ENCODE measurements around the gene CIZ1. TPM values are rescaled to one million over a fixed set of nuclear protein-coding genes. Genes with fewer than 3 reads are reported as not detected.

Gene CIZ1
- polyA plus RNA-seq, 12 donors = 79.1 to 228 (median 101) TPM; not detected in 1

Other genes starting within 250 kb of the CIZ1 start
- gene EEIG1, start 210.6 kb downstream of the CIZ1 start, polyA plus RNA-seq (ENCODE audit: insufficient read length in 12 of 12) = 10 to 100 TPM in 11 of 12 donors, not detected in 1; 12.7 to 37.2 (median 14.9) TPM
- 10 to 100 TPM in 1 of 12 donors, 1 to 10 TPM in 10, not detected in 1; 6.5 to 21.2 (median 8.0) TPM for gene NAIF1, start 124.3 kb downstream of the CIZ1 start, polyA plus RNA-seq (ENCODE audit: insufficient read length in 12 of 12)
- 10 to 100 TPM in 11 of 12 donors, not detected in 1; 10.8 to 15.3 (median 11.6) TPM for gene SLC25A25, start 123.3 kb downstream of the CIZ1 start, polyA plus RNA-seq (ENCODE audit: insufficient read length in 12 of 12)
- 10 to 100 TPM in 11 of 12 donors, not detected in 1; 24.4 to 37.2 (median 33.4) TPM for gene PTGES2, start 63.8 kb downstream of the CIZ1 start, polyA plus RNA-seq (ENCODE audit: insufficient read length in 12 of 12)
- gene LCN2, start 42.1 kb downstream of the CIZ1 start, polyA plus RNA-seq (ENCODE audit: insufficient read length in 12 of 12) = 1 to 10 TPM in 1 of 12 donors, under 1 TPM in 7, not detected in 4; 0.31 to 6.2 (median 0.70) TPM
- 10 to 100 TPM in 11 of 12 donors, not detected in 1; 16.6 to 61.6 (median 22.2) TPM for gene BBLN, start 31.3 kb downstream of the CIZ1 start, polyA plus RNA-seq (ENCODE audit: insufficient read length in 12 of 12)
- 100 to 1,000 TPM in 1 of 12 donors, 10 to 100 TPM in 10, not detected in 1; 24.3 to 190 (median 43.5) TPM for gene DNM1, start 11.8 kb upstream of the CIZ1 start, polyA plus RNA-seq (ENCODE audit: insufficient read length in 12 of 12)
- 100 to 1,000 TPM in 3 of 12 donors, 10 to 100 TPM in 9; 78.4 to 143 (median 88.3) TPM for gene GOLGA2, start 84.4 kb upstream of the CIZ1 start, polyA plus RNA-seq (ENCODE audit: insufficient read length in 12 of 12)
- 10 to 100 TPM in 10 of 12 donors, not detected in 2; 17.7 to 28.9 (median 21.2) TPM for gene SWI5, start 84.7 kb upstream of the CIZ1 start, polyA plus RNA-seq (ENCODE audit: insufficient read length in 12 of 12)
- gene TRUB2, start 130.9 kb upstream of the CIZ1 start, polyA plus RNA-seq (ENCODE audit: insufficient read length in 12 of 12) = 10 to 100 TPM in 11 of 12 donors, not detected in 1; 17.6 to 23.5 (median 21.5) TPM
- gene COQ4, start 131.3 kb upstream of the CIZ1 start, polyA plus RNA-seq (ENCODE audit: insufficient read length in 12 of 12) = 100 to 1,000 TPM in 1 of 12 donors, 10 to 100 TPM in 11; 23.1 to 171 (median 25.8) TPM
- gene SLC27A4, start 149.0 kb upstream of the CIZ1 start, polyA plus RNA-seq (ENCODE audit: insufficient read length in 12 of 12) = 10 to 100 TPM in 5 of 12 donors, 1 to 10 TPM in 6, not detected in 1; 4.6 to 12.0 (median 9.8) TPM
- 10 to 100 TPM in 11 of 12 donors, not detected in 1; 41.1 to 68.5 (median 59.9) TPM for gene URM1, start 179.8 kb upstream of the CIZ1 start, polyA plus RNA-seq (ENCODE audit: insufficient read length in 12 of 12)
- gene CERCAM, start 229.3 kb upstream of the CIZ1 start, polyA plus RNA-seq (ENCODE audit: insufficient read length in 12 of 12) = 100 to 1,000 TPM in 4 of 12 donors, 10 to 100 TPM in 7, not detected in 1; 79.6 to 112 (median 87.6) TPM

Measured in muscle of arm (tissue), 12 donors.